MM.1S (cell line): Measurements from ENCODE around the gene DARS1.

Experiments
- CTCF ChIP-seq: fragments of 300-600 bp; sonication (generic); IDR thresholded peaks from 2 replicates; pipeline ENCODE4 v1.5.1; 2016; ENCODE audit warnings: antibody characterized with exemption, low read length, mixed read lengths
- EZH2 ChIP-seq: fragments of 300-600 bp; sonication (generic); optimal IDR thresholded peaks from 2 replicates; pipeline ENCODE3; 2017; ENCODE audit warnings: low read depth, mild to moderate bottlenecking, antibody characterized with exemption, low read length, mixed read lengths
- EZH2phosphoT487 ChIP-seq: fragments of 300-600 bp; sonication (generic); IDR thresholded peaks from 2 replicates; pipeline ENCODE4 v1.6.1; 2018; ENCODE audit warnings: antibody characterized with exemption, low read length

DNA sequence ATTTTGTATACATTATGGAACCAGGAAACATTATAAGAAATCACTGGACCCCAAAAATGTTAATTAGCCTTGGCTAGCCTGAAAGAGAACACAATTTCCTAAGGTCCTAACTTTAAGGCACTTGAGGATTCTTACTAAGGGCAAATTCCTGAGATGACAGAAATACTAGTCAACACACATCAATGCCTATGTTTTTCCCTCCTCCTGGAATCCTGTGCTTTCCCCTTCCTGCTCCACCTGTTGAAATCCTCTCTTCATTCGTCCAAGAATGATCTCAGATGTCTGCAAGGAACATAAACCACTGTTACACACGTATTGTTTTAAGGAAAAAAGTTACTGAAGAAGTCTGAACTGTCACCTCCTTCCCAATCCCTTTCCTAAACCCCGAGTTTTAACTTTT lies 21.2 kb upstream of the DARS1 start:
- TF ChIP-seq CTCF = no peak
- TF ChIP-seq EZH2 = no peak
- TF ChIP-seq EZH2phosphoT487 = no peak
